Progenitor cell of endocrine pancreas (in vitro differentiated cells): Measurements from ENCODE around the gene CDK14. TPM values are rescaled to one million over a fixed set of nuclear protein-coding genes. Genes with fewer than 3 reads are reported as not detected.

Source experiments
- DNase-seq: peaks from one replicate; pipeline ENCODE4 v3.0.0; 2021; ENCODE audit warnings: low spot score; ENCODE audit not compliant: unreplicated experiment
- H3K27ac Mint-ChIP-seq: 2 replicates; pipeline ENCODE4 v1.8.0; 2021; ENCODE audit warnings: mild to moderate bottlenecking, moderate library complexity, mixed read lengths
- H3K27me3 Mint-ChIP-seq: 2 replicates; pipeline ENCODE4 v1.8.0; 2021; ENCODE audit warnings: mixed read lengths
- H3K36me3 Mint-ChIP-seq: 2 replicates; pipeline ENCODE4 v1.8.0; 2022; ENCODE audit warnings: mixed read lengths; ENCODE audit not compliant: insufficient read depth
- H3K4me1 Mint-ChIP-seq: 2 replicates; pipeline ENCODE4 v1.8.0; 2021; ENCODE audit warnings: low read depth, mixed read lengths
- H3K4me3 Mint-ChIP-seq: 2 replicates; pipeline ENCODE4 v1.8.0; 2021; ENCODE audit warnings: low read depth, mild to moderate bottlenecking, moderate library complexity, mixed read lengths
- H3K9me3 Mint-ChIP-seq: 2 replicates; pipeline ENCODE4 v1.8.0; 2021; ENCODE audit warnings: low read depth, mixed read lengths
- CTCF ChIP-seq: fragments of 200-600 bp; sonication (generic); IDR thresholded peaks from one replicate; pipeline ENCODE4 v1.5.0; 2021; ENCODE audit warnings: antibody characterized with exemption, mild to moderate bottlenecking; ENCODE audit not compliant: unreplicated experiment
- total RNA-seq: library from RNA; stranded (reverse); gene quantifications from 2 replicates; pipeline ENCODE4 v1.2.1, GENCODE V29; 2021

The CDK14 gene
- total RNA-seq, 1 donor from 2014 or later, result 117 TPM

GRCh38 chr7:90816511-90817142, 220.5 kb downstream of the CDK14 start:
- no peak for TF ChIP-seq CTCF
- Mint-ChIP-seq H3K27ac (no peak overlapping the region), H3K4me3 (no peak overlapping the region), H3K9me3 (peaks cover 11% of the 10 kb centered on the region), H3K4me1 (no peaks in the 10 kb centered on the region), H3K36me3 (peaks cover 19% of the 10 kb centered on the region), H3K27me3 (no peaks in the 10 kb centered on the region)
- DNase-seq, result no peak

GRCh38 chr7:90817151-90817550, 221.0 kb downstream of the CDK14 start:
- Mint-ChIP-seq H3K36me3 (peaks cover 19% of the 10 kb centered on the region), H3K9me3 (peaks cover 9% of the 10 kb centered on the region), H3K27ac (no peak overlapping the region), H3K4me3 (no peak overlapping the region), H3K4me1 (no peaks in the 10 kb centered on the region), H3K27me3 (no peaks in the 10 kb centered on the region)
- DNase-seq, result no peak
- no peak for TF ChIP-seq CTCF

- no peak for DNase-seq
- Mint-ChIP-seq H3K4me3 (no peak overlapping the region), H3K36me3 (peaks cover 22% of the 10 kb centered on the region), H3K9me3 (peaks cover 9% of the 10 kb centered on the region), H3K27ac (peak overlapping the region; percentile 3), H3K27me3 (no peaks in the 10 kb centered on the region), H3K4me1 (peaks cover 1% of the 10 kb centered on the region)
- no peak for TF ChIP-seq CTCF
Observed at GRCh38 chr7:90817846-90818245, 221.7 kb downstream of the CDK14 start.

GRCh38 chr7:90818341-90818740, 222.2 kb downstream of the CDK14 start:
- no peaks in the 10 kb centered on the region for H3K27me3 Mint-ChIP-seq
- H3K27ac Mint-ChIP-seq, result no peak overlapping the region

GRCh38 chr7:90821961-90822620, 226.0 kb downstream of the CDK14 start:
- H3K36me3 Mint-ChIP-seq, result peaks cover 11% of the 10 kb centered on the region
- H3K4me3 Mint-ChIP-seq, result no peak overlapping the region
- no peaks in the 10 kb centered on the region for H3K27me3 Mint-ChIP-seq
- no peak for DNase-seq
- H3K4me1 Mint-ChIP-seq, result peaks cover 1% of the 10 kb centered on the region
- TF ChIP-seq CTCF, result no peak
- peaks cover 8% of the 10 kb centered on the region for H3K9me3 Mint-ChIP-seq
- no peak overlapping the region for H3K27ac Mint-ChIP-seq

More at GRCh38 chr7:90818341-90818740, 222.2 kb downstream of the CDK14 start:
- no peak for TF ChIP-seq CTCF
- peaks cover 9% of the 10 kb centered on the region for H3K9me3 Mint-ChIP-seq
- DNase-seq, result no peak
- peaks cover 1% of the 10 kb centered on the region for H3K4me1 Mint-ChIP-seq
- no peak overlapping the region for H3K4me3 Mint-ChIP-seq
- H3K36me3 Mint-ChIP-seq, result peaks cover 22% of the 10 kb centered on the region
